ENCODE data around the gene MEA1.

DNA sequence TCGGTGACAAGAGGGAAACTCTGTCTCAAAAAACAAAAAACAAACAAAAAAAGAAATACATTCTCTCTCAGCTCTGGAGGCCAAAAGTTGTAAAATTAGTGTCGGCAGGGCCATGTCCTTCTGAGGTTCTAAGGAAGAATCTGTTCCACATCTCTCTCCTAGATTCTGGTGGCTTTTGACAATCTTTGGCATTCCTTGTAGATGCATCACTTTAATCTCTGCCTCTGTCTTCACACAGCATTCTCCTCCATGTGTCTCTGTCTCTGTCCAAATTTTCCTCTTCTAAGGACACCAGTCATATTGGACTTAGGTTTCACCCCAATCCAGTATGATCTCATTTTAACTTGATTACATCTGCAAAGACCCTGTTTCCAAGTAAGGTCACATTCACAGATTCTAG, 20.3 kb downstream of the MEA1 start:
- no peak for TF ChIP-seq EP300 (IDR thresholded peaks at IDR 0.05; ENCODE audit: borderline replicate concordance)
- TF ChIP-seq NFIC (IDR thresholded peaks at IDR 0.05), result no peak
- no peak for TF ChIP-seq TAF1 (IDR thresholded peaks at IDR 0.05; ENCODE audit: low read depth)
- TF ChIP-seq, protein P1, sequence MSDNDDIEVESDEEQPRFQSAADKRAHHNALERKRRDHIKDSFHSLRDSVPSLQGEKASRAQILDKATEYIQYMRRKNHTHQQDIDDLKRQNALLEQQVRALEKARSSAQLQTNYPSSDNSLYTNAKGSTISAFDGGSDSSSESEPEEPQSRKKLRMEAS (IDR thresholded peaks at IDR 0.05), result no peak
- TF ChIP-seq, protein P2, sequence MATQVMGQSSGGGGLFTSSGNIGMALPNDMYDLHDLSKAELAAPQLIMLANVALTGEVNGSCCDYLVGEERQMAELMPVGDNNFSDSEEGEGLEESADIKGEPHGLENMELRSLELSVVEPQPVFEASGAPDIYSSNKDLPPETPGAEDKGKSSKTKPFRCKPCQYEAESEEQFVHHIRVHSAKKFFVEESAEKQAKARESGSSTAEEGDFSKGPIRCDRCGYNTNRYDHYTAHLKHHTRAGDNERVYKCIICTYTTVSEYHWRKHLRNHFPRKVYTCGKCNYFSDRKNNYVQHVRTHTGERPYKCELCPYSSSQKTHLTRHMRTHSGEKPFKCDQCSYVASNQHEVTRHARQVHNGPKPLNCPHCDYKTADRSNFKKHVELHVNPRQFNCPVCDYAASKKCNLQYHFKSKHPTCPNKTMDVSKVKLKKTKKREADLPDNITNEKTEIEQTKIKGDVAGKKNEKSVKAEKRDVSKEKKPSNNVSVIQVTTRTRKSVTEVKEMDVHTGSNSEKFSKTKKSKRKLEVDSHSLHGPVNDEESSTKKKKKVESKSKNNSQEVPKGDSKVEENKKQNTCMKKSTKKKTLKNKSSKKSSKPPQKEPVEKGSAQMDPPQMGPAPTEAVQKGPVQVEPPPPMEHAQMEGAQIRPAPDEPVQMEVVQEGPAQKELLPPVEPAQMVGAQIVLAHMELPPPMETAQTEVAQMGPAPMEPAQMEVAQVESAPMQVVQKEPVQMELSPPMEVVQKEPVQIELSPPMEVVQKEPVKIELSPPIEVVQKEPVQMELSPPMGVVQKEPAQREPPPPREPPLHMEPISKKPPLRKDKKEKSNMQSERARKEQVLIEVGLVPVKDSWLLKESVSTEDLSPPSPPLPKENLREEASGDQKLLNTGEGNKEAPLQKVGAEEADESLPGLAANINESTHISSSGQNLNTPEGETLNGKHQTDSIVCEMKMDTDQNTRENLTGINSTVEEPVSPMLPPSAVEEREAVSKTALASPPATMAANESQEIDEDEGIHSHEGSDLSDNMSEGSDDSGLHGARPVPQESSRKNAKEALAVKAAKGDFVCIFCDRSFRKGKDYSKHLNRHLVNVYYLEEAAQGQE (IDR thresholded peaks at IDR 0.05; ENCODE audit: low read depth), result no peak
- no peak for TF ChIP-seq ZBTB7A (IDR thresholded peaks at IDR 0.05; ENCODE audit: low read depth)
- no peak for TF ChIP-seq RAD21 (IDR thresholded peaks at IDR 0.05; ENCODE audit: low read depth)
- TF ChIP-seq CREB1 (IDR thresholded peaks at IDR 0.05; ENCODE audit: low read depth), result no peak
- TF ChIP-seq, protein P3, sequence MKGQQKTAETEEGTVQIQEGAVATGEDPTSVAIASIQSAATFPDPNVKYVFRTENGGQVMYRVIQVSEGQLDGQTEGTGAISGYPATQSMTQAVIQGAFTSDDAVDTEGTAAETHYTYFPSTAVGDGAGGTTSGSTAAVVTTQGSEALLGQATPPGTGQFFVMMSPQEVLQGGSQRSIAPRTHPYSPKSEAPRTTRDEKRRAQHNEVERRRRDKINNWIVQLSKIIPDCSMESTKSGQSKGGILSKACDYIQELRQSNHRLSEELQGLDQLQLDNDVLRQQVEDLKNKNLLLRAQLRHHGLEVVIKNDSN (IDR thresholded peaks at IDR 0.05), result no peak
- TF ChIP-seq YY1 (IDR thresholded peaks at IDR 0.05; ENCODE audit: low read depth), result no peak
- no peak for TF ChIP-seq CEBPB (IDR thresholded peaks at IDR 0.05)
- TF ChIP-seq TEAD4 (IDR thresholded peaks at IDR 0.05), result no peak
- TF ChIP-seq TCF12 (IDR thresholded peaks at IDR 0.05; ENCODE audit: low read depth), result no peak

Data from Ishikawa (cell line).